GM21737 (cell line): ENCODE measurements around the gene SETDB2.
A peak's percentile ranks its signal among the peaks of the same experiment; 100 is the strongest.

Experiments used
- ATAC-seq: cut with Tn5 transposase; IDR thresholded peaks from one replicate; pipeline ENCODE4 v1.9.1; 2021; ENCODE audit warnings: mild to moderate bottlenecking, moderate library complexity; ENCODE audit not compliant: unreplicated experiment

Gene SETDB2

GRCh38 chr13:49443704-49444523 is at the start of gene SETDB2, which contains the start of gene CAB39L:
Gene SETDB2, plus strand, starts transcription at chr13:49444274. Its CDS starts 7,620 bp downstream, at chr13:49451894.
Gene CAB39L, minus strand, starts transcription at chr13:49444064. Its CDS starts 61,154 bp downstream, at chr13:49382910.
- ATAC-seq, result peak; percentile 92

GRCh38 chr13:49395451-49395865 is 48.6 kb upstream of the SETDB2 start:
- no peak for ATAC-seq

- ATAC-seq, result no peak
These were observed 48.1 kb upstream of the SETDB2 start for GRCh38 chr13:49395878-49396380.

- no peak for ATAC-seq
These were observed 44.1 kb upstream of the SETDB2 start for GRCh38 chr13:49399801-49400472.

GRCh38 chr13:49400755-49401659 is 43.1 kb upstream of the SETDB2 start:
- ATAC-seq, result peak; percentile 59

- no peak for ATAC-seq
These were observed 39.9 kb upstream of the SETDB2 start for GRCh38 chr13:49403996-49404702.

GRCh38 chr13:49404703-49405020 is 39.4 kb upstream of the SETDB2 start:
- ATAC-seq, result no peak

GRCh38 chr13:49407068-49407467 is 37.0 kb upstream of the SETDB2 start:
- ATAC-seq, result no peak

GRCh38 chr13:49407936-49408335 is 36.1 kb upstream of the SETDB2 start:
- no peak for ATAC-seq

- no peak for ATAC-seq
These were observed 35.1 kb upstream of the SETDB2 start for GRCh38 chr13:49409008-49409407.

GRCh38 chr13:49410006-49410405 is 34.1 kb upstream of the SETDB2 start:
- no peak for ATAC-seq

GRCh38 chr13:49410477-49410876 is 33.6 kb upstream of the SETDB2 start:
- no peak for ATAC-seq

- ATAC-seq, result no peak
These were observed 32.7 kb upstream of the SETDB2 start for GRCh38 chr13:49411353-49411752.

- ATAC-seq, result no peak
These were observed 31.3 kb upstream of the SETDB2 start for GRCh38 chr13:49412749-49413148.

GRCh38 chr13:49417161-49417560 is 26.9 kb upstream of the SETDB2 start:
- no peak for ATAC-seq

- ATAC-seq, result no peak
These were observed 25.9 kb upstream of the SETDB2 start for GRCh38 chr13:49418206-49418605.

- no peak for ATAC-seq
These were observed 24.8 kb upstream of the SETDB2 start for GRCh38 chr13:49419276-49419675.

- ATAC-seq, result no peak
These were observed 22.7 kb upstream of the SETDB2 start for GRCh38 chr13:49421391-49421790.

GRCh38 chr13:49424011-49424560 is 20.0 kb upstream of the SETDB2 start:
- no peak for ATAC-seq
